ENCODE measurements around the gene PDE4D. TPM values are rescaled to one million over a fixed set of nuclear protein-coding genes. Genes with fewer than 3 reads are reported as not detected.
A peak's percentile ranks its signal among the peaks of the same experiment; 100 is the strongest.

PDE4D gene
- total RNA-seq, 1 experiment from 2014 or later = 3.3 TPM

DNA sequence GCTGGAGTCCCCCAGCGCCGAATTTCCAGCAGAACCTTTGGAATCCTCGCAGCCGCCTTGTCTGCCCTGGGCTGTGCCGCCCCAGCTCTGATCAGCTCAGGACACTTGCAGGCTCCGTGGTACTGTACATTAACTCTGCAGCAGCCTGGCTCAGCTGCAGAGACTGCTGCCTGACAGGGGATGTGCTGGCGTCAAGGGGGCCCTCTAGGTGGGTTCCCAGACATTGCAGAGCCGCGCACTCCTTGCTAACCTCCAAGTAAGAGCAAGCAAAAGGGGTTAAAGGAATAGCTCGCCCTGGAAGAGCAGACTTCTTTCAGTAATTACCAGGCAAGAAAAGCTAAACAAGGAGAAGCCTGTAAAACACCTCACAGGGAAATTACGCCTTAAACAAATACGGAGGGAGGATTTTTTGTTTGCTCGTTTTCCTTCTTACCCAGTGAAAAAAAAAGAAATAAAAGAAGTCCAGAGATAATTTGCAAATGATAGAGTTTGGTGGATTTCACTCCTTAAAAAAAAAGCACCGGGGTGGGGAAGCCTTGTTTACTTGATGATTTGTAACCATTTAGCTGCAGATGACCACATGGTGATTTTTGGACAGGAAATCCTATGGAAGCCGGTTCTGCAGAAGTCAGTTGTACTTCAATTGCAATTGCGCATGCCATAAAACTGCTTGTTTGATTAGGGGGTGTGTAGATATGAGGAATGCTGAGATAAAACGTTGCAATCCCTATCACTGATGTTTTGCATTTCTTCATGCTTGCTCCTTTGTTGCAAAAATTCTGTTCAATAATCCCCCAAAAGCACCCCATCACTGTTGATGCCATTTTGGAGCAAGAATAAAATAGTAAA lies 305.8 kb downstream of the PDE4D start:
- DNase-seq (ENCODE audit: low spot score) (peak; percentile 86), ATAC-seq (peak; percentile 100)
- 0 out of 2 replicates have a peak, but pooled peaks have one; percentile 29 for TF ChIP-seq ETV6 (CRISPR knock-in tag; IDR thresholded peaks at IDR 0.05)
- TF ChIP-seq TEAD1 (CRISPR knock-in tag; IDR thresholded peaks at IDR 0.05) = peak; percentile 29; the same call in 1 of the 2 replicates
- TF ChIP-seq NR2C2 (CRISPR knock-in tag; IDR thresholded peaks at IDR 0.05) = no peak
- TF ChIP-seq, protein P1, sequence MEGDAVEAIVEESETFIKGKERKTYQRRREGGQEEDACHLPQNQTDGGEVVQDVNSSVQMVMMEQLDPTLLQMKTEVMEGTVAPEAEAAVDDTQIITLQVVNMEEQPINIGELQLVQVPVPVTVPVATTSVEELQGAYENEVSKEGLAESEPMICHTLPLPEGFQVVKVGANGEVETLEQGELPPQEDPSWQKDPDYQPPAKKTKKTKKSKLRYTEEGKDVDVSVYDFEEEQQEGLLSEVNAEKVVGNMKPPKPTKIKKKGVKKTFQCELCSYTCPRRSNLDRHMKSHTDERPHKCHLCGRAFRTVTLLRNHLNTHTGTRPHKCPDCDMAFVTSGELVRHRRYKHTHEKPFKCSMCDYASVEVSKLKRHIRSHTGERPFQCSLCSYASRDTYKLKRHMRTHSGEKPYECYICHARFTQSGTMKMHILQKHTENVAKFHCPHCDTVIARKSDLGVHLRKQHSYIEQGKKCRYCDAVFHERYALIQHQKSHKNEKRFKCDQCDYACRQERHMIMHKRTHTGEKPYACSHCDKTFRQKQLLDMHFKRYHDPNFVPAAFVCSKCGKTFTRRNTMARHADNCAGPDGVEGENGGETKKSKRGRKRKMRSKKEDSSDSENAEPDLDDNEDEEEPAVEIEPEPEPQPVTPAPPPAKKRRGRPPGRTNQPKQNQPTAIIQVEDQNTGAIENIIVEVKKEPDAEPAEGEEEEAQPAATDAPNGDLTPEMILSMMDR (IDR thresholded peaks at IDR 0.05) = 0 out of 2 replicates have a peak, but pooled peaks have one; percentile 20
- TF ChIP-seq SP1 (CRISPR knock-in tag; conservative IDR thresholded peaks at IDR 0.05) = 0 out of 2 replicates have a peak, but pooled peaks have one; percentile 18
- no peaks in the 10 kb centered on the region for H3K27me3 Mint-ChIP-seq (ENCODE audit: low read depth)
- ChIA-PET POLR2A (no interaction called here), CTCF (interaction anchor here (0.8 to 1.8 kb wide), 15 partner anchors 11 to 196 kb away, joined by 3 to 16 read pairs (median 4); no protein-coding TSS in a partner anchor)
- H3K4me3 Mint-ChIP-seq = peak overlapping the region; percentile 53
- no peak overlapping the region; the same call in none of the 2 replicates for H3K27ac Mint-ChIP-seq
- peaks cover 52% of the 10 kb centered on the region for H3K4me1 Mint-ChIP-seq
- no peaks in the 10 kb centered on the region for H3K9me3 Mint-ChIP-seq
- no peaks in the 10 kb centered on the region for H3K36me3 Mint-ChIP-seq

DNA sequence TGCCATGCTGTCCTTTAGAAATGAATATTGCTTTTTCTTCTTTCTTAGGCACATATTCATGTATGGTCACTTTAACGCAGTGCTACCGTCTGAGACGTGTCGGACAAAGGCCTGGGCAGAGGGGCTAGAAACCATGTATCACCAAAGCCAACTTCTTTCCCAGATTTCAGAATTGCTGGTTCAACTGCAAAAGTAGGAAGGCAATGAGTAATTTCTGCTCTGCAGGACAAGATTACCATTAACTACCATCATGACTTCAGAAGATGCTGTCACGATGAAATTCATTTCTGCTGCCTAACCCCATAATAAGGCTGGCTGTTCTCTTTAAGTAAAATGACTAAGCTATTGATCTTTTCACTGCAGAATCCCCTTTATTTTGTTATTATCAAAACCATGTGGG lies 306.7 kb downstream of the PDE4D start:
- Mint-ChIP-seq H3K36me3 (no peaks in the 10 kb centered on the region), H3K4me1 (peaks cover 48% of the 10 kb centered on the region), H3K27ac (no peak overlapping the region), H3K9me3 (no peaks in the 10 kb centered on the region), H3K4me3 (no peak overlapping the region), H3K27me3 (ENCODE audit: low read depth) (no peaks in the 10 kb centered on the region)
- ChIA-PET CTCF (interaction anchor here (1.0 to 1.8 kb wide), 13 partner anchors 10 to 195 kb away, joined by 3 to 16 read pairs (median 4); no protein-coding TSS in a partner anchor), POLR2A (no interaction called here)
- ATAC-seq (no peak), DNase-seq (ENCODE audit: low spot score) (no peak)
- TF ChIP-seq, protein P2, sequence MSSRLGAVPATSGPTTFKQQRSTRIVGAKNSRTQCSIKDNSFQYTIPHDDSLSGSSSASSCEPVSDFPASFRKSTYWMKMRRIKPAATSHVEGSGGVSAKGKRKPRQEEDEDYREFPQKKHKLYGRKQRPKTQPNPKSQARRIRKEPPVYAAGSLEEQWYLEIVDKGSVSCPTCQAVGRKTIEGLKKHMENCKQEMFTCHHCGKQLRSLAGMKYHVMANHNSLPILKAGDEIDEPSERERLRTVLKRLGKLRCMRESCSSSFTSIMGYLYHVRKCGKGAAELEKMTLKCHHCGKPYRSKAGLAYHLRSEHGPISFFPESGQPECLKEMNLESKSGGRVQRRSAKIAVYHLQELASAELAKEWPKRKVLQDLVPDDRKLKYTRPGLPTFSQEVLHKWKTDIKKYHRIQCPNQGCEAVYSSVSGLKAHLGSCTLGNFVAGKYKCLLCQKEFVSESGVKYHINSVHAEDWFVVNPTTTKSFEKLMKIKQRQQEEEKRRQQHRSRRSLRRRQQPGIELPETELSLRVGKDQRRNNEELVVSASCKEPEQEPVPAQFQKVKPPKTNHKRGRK (CRISPR knock-in tag; IDR thresholded peaks at IDR 0.05; ENCODE audit: borderline replicate concordance) = no peak
- TF ChIP-seq ATF1 (CRISPR knock-in tag; IDR thresholded peaks at IDR 0.05) (no peak), NFYB (CRISPR knock-in tag; conservative IDR thresholded peaks at IDR 0.05; ENCODE audit: low read depth) (no peak), MYBL2 (CRISPR knock-in tag; IDR thresholded peaks at IDR 0.05) (no peak), SMAD4 (CRISPR knock-in tag; IDR thresholded peaks at IDR 0.05) (no peak), ESRRA (CRISPR knock-in tag; IDR thresholded peaks at IDR 0.05; ENCODE audit: borderline replicate concordance) (no peak), ZNF671 (CRISPR knock-in tag; IDR thresholded peaks at IDR 0.05) (no peak), ETV6 (CRISPR knock-in tag; IDR thresholded peaks at IDR 0.05) (no peak), JUN (CRISPR knock-in tag; IDR thresholded peaks at IDR 0.05) (no peak), MXD4 (CRISPR knock-in tag; IDR thresholded peaks at IDR 0.05; ENCODE audit: borderline replicate concordance) (no peak)
- TF ChIP-seq, protein P3, sequence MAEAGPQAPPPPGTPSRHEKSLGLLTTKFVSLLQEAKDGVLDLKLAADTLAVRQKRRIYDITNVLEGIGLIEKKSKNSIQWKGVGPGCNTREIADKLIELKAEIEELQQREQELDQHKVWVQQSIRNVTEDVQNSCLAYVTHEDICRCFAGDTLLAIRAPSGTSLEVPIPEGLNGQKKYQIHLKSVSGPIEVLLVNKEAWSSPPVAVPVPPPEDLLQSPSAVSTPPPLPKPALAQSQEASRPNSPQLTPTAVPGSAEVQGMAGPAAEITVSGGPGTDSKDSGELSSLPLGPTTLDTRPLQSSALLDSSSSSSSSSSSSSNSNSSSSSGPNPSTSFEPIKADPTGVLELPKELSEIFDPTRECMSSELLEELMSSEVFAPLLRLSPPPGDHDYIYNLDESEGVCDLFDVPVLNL (CRISPR knock-in tag; IDR thresholded peaks at IDR 0.05; ENCODE audit: borderline replicate concordance, low read depth) = no peak
- TF ChIP-seq, protein P4, sequence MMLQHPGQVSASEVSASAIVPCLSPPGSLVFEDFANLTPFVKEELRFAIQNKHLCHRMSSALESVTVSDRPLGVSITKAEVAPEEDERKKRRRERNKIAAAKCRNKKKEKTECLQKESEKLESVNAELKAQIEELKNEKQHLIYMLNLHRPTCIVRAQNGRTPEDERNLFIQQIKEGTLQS (CRISPR knock-in tag; conservative IDR thresholded peaks at IDR 0.05) = no peak
- TF ChIP-seq, protein P5, sequence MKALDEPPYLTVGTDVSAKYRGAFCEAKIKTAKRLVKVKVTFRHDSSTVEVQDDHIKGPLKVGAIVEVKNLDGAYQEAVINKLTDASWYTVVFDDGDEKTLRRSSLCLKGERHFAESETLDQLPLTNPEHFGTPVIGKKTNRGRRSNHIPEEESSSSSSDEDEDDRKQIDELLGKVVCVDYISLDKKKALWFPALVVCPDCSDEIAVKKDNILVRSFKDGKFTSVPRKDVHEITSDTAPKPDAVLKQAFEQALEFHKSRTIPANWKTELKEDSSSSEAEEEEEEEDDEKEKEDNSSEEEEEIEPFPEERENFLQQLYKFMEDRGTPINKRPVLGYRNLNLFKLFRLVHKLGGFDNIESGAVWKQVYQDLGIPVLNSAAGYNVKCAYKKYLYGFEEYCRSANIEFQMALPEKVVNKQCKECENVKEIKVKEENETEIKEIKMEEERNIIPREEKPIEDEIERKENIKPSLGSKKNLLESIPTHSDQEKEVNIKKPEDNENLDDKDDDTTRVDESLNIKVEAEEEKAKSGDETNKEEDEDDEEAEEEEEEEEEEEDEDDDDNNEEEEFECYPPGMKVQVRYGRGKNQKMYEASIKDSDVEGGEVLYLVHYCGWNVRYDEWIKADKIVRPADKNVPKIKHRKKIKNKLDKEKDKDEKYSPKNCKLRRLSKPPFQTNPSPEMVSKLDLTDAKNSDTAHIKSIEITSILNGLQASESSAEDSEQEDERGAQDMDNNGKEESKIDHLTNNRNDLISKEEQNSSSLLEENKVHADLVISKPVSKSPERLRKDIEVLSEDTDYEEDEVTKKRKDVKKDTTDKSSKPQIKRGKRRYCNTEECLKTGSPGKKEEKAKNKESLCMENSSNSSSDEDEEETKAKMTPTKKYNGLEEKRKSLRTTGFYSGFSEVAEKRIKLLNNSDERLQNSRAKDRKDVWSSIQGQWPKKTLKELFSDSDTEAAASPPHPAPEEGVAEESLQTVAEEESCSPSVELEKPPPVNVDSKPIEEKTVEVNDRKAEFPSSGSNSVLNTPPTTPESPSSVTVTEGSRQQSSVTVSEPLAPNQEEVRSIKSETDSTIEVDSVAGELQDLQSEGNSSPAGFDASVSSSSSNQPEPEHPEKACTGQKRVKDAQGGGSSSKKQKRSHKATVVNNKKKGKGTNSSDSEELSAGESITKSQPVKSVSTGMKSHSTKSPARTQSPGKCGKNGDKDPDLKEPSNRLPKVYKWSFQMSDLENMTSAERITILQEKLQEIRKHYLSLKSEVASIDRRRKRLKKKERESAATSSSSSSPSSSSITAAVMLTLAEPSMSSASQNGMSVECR (CRISPR knock-in tag; IDR thresholded peaks at IDR 0.05; ENCODE audit: borderline replicate concordance) = no peak
- TF ChIP-seq, protein P6, sequence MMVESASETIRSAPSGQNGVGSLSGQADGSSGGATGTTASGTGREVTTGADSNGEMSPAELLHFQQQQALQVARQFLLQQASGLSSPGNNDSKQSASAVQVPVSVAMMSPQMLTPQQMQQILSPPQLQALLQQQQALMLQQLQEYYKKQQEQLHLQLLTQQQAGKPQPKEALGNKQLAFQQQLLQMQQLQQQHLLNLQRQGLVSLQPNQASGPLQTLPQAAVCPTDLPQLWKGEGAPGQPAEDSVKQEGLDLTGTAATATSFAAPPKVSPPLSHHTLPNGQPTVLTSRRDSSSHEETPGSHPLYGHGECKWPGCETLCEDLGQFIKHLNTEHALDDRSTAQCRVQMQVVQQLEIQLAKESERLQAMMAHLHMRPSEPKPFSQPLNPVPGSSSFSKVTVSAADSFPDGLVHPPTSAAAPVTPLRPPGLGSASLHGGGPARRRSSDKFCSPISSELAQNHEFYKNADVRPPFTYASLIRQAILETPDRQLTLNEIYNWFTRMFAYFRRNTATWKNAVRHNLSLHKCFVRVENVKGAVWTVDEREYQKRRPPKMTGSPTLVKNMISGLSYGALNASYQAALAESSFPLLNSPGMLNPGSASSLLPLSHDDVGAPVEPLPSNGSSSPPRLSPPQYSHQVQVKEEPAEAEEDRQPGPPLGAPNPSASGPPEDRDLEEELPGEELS (CRISPR knock-in tag; IDR thresholded peaks at IDR 0.05) = no peak
- TF ChIP-seq, protein P7, sequence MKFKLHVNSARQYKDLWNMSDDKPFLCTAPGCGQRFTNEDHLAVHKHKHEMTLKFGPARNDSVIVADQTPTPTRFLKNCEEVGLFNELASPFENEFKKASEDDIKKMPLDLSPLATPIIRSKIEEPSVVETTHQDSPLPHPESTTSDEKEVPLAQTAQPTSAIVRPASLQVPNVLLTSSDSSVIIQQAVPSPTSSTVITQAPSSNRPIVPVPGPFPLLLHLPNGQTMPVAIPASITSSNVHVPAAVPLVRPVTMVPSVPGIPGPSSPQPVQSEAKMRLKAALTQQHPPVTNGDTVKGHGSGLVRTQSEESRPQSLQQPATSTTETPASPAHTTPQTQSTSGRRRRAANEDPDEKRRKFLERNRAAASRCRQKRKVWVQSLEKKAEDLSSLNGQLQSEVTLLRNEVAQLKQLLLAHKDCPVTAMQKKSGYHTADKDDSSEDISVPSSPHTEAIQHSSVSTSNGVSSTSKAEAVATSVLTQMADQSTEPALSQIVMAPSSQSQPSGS (CRISPR knock-in tag; IDR thresholded peaks at IDR 0.05; ENCODE audit: borderline replicate concordance, low read depth) = no peak
